M059J (cell line): Measurements from ENCODE around the gene EPB42. TPM values are rescaled to one million over a fixed set of nuclear protein-coding genes. Genes with fewer than 3 reads are reported as not detected.
A peak's percentile ranks its signal among the peaks of the same experiment; 100 is the strongest.
"Not testable (repeated sequence)": the region's sequence is repeated elsewhere in the genome, so short reads cannot be mapped to it uniquely, and the experiment has no call there.

ENCODE experiments used
- DNase-seq: peaks from one replicate; pipeline ENCODE4 v3.0.0-alpha.2; 2012; ENCODE audit warnings: low read depth
- total RNA-seq: library from RNA; depleted of rRNA; stranded (reverse); fragments of >200 nt; shearing (Covaris generic); gene quantifications from 2 replicates; pipeline ENCODE4 v1.2.3, GENCODE V29; 2014

The EPB42 gene
- total RNA-seq, 1 experiment from 2014 or later = not detected

DNA sequence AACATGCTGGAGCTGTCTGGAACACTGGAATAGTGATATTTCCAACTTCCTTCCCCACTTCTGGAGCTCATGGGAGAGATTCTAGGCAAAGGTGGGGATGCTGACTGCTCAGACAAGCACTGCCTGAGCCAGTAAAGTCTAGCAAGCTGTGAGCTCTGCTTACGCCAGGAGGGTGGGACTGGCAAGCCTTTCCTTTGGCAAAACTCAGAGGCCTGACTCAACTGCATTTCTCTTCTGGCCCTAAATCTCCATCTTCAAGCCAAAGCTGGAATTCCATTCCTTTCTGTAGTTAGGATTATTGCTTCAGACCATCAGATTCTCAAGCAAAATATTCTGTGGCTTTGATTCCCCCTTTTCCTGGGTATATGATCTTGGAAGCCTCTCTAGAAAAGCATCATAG lies 20.3 kb upstream of the EPB42 start:
- no peak for DNase-seq

DNA sequence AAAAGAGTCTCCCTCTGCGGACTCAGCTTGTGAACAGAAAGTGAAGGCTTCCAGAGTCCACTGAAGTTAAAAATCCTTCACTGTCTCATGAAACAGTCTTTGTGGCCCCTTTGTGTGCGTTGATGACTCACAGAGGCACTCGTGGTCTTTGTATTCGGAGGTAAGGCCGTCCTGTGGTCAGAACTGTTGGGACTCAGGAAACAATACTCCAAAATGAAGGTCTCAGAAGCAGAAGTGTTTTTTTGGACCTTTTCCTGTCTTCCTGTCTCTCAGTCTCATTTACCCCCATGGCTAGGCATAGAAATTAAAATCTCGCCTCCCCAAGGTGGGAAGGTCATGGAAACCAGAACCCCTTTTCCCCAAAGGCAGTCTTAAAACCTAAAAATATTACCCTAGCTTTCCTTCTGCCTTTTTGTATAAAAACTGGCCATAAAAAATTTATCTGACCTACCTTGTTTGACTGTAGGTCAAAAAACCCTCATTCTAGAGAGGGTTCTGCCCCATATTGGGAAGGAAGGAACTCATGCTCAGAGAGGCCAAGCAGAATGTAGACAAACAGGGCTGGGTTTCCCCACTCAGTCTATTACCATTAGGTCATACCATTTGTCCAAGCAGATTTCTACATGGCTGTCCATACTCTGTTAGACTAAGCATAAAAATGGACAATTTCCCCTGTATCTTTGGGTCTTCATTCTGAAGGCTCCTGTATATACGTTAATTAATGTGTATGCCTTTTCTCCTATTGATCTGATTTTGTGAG lies 19.1 kb upstream of the EPB42 start:
- DNase-seq = peak; percentile 73

DNA sequence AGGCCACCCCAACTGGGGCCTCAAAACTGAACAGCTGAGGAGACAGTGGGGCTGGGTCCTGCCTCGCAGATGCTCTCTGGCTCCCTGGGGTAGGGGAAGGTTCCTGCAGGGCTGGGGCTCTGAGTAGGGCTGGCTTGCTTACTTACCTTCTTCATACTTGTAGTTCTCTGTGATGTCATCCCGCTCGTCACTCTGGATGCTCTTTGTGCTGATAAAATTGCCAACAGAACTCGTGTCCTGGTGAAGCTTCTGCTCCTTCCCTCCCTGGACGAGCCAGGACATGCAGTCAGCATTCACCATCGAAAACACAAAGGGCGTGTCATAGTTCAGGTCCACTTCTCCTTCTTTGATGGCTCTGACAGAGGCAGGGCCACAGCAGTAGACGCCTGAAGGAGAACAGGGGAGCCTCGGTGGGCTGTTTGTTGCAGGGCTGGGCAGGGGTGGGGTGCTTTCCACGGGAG lies 17.9 kb upstream of the EPB42 start:
- no peak for DNase-seq

DNA sequence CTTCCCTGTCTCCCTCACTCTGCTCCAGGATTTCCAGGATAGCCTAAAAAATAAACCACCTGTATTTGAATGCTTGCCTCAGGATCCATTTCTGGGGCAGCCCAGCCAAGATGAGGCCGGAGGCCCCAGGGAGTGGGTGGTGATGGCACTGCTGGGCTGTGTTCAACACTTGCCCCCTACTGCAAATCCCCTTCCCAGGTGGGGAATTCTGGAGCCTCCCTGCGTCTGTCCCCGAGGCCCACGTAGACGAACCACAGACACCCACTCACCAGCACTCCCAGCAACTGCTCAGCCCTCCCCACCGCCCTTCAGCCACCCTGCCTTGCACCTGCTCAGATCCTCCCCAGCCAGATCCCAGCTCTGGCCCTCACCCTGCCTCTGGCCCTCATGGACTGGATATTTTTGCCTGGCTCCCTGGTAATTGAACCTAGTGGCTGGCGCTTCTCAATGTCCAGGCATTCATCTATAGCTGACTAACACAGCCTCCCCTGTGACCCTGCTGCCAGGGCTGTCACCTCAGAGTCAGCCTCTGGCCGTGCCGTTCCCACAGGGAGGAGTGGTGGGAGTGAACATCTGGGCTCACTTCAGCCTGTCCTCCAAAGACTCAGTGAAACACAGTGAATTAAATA lies 17.1 kb upstream of the EPB42 start:
- no peak for DNase-seq

- DNase-seq = no peak
Measured at GRCh38 chr15:43235536-43235935, 14.7 kb upstream of the EPB42 start.

GRCh38 chr15:43232289-43232874 lies 11.6 kb upstream of the EPB42 start:
- DNase-seq = no peak

DNA sequence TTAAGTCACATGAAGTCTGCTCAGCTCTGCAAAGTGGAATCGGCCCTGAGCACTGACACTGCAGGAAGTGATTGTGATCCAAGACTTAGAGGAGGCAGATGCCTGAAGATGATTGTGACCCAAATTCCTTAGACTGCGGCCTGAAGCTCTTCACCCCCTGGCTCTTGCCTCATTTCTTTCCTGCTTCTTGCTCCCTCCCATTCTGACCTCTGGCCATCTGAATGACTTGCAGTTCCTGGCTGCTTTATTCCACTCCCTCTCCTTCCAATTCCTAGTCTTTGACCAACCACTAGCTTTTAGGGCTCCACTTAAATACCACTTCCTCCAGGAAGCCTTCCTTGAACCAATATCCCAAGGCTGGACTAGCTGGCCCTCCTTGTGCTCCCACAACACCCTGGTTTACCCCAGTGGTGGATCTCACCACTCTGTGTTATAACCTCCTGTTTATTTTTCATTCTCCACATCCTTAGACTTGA lies 9.9 kb upstream of the EPB42 start:
- DNase-seq = peak; percentile 44

DNA sequence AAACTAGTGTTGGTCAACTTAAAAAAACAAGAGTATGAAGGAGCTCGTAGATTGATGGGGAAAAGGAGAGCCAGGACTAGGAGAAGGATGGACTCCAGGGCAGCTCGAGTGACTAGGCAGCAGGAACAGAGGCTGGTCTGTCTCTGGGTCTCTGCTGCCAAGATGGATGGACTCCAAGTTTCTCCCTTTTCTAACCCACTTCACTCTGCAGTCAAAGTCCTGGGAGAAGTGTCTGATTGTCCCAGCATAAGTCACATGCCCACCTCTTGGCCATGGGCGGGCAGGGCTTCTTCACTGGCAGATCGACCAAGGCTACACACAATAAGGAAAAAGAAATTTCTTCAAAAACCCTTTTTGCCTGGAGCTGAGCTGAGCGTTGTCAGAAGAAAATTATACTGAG lies 9.2 kb upstream of the EPB42 start:
- DNase-seq = no peak

- DNase-seq = no peak
Measured at GRCh38 chr15:43226436-43227305, 5.9 kb upstream of the EPB42 start.

DNA sequence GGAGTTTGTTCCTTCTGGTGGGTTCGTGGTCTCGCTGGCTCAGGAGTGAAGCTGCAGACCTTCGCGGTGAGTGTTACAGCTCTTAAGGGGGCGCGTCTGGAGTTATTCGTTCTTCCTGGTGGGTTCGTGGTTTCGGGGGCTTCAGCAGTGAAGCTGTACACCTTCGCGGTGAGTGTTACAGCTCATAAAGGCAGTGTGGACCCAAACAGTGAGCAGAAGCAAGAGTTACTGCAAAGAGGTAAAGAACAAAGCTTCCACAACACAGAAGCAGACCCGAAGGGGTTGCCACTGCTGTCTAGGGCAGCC lies 5.1 kb upstream of the EPB42 start:
- not testable (repeated sequence) for DNase-seq

DNA sequence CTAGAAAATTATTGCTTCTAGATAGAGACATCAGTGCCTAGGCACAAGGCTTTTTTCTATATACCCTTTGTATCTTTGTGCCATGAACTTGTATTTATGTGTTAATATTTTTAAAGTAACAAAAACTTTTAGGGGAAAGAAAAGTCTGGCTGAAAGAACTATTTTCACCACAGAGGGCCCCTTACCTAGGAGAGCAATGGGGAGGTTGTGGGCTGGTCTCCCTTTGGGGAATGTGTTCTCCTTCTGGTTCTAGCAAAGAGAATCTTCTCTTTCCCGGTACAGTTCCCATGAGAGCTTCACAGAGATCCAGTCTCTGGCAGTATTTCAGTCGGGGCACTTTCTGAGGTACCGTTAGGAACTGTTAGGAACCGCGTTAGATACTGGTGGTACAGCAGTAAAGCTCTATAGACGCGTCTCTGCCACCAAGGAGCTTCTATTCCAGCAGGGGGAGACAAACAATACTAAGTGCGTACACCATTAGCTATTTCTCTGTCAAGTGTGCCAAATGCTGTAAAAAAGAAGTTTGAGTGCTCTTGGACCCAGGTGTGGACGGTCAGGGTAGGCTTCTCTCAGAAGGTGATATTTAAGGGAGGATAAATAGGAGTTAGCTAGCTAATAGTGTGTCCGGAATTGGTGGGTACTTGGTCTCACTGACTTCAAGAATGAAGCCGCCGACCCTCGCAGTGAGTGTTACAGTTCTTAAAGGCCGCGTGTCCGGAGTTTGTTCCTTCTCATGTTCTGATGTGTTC lies 4.6 kb upstream of the EPB42 start:
- peak; percentile 70 for DNase-seq

GRCh38 chr15:43221422-43221821 lies 604 bp upstream of the EPB42 start:
- no peak for DNase-seq

GRCh38 chr15:43219929-43220928 lies 589 bp downstream of the EPB42 start:
- DNase-seq = no peak

DNA sequence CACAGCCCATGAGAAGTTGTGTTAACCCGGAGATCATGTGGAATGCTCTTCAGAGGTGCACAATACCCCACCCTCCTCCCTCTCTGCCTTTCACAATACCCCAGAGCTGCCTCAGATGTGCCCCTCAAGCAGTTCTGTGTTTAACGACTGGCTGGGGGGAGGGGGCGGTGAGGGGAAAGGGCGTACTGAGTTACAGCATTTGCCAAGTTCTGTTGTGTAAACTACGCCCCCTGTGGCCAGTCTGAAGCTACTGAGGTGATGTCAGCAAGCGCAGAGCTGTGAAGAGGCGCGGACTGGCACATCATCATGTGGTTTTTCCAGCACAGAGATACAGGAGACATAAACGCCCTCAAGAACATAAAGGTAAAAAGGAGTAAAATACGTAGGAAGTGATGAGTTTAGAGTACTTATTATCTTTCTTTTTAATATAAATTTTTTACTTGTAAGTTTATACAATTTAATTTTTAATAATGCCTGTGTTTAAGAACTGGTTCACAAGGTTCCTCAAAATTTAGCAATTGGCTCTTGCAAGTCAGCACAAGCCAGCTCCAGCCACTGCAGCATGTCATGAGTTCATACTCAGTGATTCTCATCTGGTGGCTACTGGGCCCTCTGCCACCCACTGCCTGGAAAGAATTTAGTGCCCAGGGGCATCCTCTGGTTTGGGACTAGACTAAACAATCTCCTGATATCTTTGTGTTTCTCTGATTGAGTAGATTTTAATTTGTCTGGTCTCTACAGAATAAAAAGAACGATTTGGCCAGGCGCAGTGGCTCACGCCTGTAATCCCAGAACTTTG lies 1.7 kb downstream of the EPB42 start:
- DNase-seq = peak; percentile 93

GRCh38 chr15:43215961-43216360 lies 4.9 kb downstream of the EPB42 start:
- DNase-seq = peak; percentile 67

DNA sequence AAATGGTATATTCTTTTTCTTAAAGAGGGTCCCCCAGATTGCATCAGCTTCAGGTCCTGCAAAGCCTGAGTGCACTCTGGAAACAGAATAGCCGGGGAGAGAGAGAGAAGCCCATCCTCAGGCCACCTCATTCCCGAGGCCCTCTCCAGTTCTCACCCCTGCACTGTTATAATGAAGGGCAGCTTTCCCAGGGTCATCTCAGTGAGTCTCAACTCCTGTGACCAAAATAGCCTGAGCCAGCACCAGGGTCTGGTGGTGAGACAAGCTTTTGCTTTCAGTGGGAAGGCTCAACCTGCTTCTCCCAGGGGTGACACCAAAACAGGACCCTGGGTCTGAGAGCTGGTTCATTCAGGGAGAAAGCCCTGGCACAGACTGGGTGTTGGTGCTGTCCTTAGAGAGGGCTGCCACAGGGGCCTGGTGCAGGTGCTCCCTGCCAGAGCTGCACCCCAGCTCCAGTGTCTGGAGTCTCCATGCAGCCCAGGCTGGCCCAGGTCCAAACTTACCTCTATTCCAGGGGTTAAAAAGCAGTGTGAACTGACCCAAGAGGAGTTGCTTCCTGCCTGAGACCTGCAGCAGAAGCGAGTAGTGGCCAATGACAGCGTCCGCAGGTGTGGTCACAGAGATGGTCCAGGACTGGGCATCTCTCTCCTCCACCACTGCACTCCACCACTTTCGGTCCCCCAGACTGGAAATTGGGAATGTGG lies 6.1 kb downstream of the EPB42 start:
- DNase-seq = no peak

GRCh38 chr15:43214169-43214568 lies 6.6 kb downstream of the EPB42 start:
- DNase-seq = no peak

DNA sequence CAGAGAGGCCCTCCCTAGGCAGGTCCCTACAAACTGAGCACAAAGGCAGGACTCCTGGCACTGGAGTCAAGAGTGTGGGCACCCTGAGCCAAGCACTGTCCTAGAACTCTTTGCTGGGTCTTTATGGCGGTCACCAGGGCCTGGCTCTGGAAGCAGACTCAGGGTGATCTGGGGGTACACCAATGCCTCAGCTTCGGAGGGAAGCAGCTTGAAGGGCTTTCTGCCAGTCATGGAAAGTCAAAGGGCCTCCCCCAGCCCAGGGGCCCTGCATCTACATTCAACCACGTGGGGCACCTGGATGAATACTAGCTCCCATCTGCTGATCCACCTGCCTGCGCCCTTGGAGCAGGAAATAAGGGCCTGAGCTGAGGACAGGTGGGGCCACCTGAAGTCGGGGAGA lies 7.4 kb downstream of the EPB42 start:
- no peak for DNase-seq

DNA sequence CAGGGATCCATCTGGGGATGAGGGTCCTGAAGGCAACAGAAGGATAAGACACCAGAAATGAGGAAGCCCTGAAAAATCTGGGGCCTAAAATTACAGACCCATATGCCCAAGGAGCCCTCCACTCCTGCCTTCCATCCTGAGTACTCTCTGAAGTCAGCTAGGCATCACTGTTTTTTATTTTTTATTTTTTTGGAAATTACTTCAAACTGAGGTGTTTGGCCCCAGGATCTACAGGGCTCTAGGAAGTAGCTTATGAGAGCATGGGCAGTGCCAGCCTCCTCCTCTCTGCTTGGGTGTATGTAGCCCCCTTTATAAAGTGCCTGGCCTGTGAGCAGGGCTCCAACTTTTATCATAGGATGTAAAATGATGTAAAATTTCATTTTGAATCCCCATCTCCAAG lies 7.9 kb downstream of the EPB42 start:
- no peak for DNase-seq
